Epithelial cell of prostate (primary cell): ENCODE results near the gene RHOF.

Source experiments
- DNase-seq: peaks from one replicate; pipeline ENCODE4 v3.0.0-alpha.2; 2011; ENCODE audit warnings: low read depth, low spot score
- H3K27ac ChIP-seq: fragments of 450-650 bp; 2 replicates; pipeline ENCODE4 v1.5.1; 2017; ENCODE audit warnings: mild to moderate bottlenecking

RHOF gene

DNA sequence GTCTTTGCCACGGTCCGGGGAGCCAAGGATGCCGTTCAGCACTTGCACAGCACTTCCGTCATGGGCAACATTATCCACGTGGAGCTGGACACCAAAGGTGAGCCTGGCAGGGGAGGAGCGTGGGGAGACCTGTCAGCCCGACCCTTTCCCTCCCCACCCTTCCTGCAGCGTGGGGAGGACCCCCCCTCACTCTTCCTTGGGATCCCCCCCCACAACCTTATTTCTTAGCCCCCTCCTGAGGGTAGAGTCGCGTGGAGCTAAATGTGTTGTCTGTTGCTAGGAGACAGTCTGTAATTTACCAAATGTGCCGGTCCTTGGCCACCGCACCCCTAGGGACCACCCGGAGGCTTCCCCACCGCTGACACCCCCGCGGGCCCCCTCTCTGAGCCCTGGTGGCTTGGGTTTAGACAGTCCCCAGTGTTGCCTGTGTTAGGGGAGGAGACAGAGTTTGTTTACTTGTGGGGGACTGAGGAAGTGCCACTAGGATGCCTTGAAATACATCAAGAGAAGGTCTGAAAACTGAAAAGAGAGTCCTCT is 12.6 kb upstream of the RHOF start:
- peak overlapping the region; percentile 100 for H3K27ac ChIP-seq
- no peak for DNase-seq

DNA sequence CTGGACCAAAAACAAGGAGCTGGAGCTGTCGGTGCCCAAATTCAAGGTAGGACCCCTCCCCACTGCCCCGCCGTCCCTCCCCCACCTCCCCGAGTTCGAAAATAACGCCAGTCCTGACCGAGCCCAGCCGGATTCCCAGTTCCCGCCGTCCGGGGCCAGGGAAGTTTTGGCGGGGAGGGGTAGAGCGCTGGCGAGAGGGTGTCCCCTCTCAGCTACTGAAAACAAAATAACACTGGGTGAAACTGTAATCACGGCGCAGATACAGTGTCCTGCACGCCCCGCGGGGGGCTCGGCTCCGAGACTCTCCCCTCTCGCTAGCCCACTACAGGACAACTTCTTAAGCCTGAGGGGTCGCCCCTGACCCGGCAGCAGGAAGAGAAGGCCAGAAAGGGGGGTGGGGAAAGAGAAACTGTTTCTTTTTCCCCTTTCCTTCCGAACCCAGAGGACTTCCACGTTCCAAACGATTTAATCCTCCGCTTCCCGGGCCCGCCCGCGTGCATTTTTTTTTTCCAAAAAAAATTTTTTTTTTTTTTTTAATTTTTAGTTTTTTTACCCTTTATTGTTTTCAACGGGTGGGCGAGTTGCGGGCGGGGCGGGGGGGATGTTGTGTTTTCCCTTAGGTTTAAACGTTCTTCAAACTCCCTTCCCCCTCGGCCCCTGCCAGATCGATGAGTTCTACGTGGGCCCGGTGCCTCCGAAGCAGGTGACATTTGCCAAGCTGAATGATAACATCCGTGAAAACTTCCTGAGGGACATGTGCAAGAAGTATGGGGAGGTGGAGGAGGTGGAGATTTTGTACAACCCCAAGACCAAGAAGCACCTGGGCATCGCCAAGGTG is 11.9 kb upstream of the RHOF start:
- DNase-seq = no peak
- H3K27ac ChIP-seq = peak overlapping the region; percentile 100

GRCh38 chr12:121804417-121805111 is 11.1 kb upstream of the RHOF start:
- H3K27ac ChIP-seq = peak overlapping the region; percentile 100
- no peak for DNase-seq

- peak within 1 kb of the TSS; percentile 100 for H3K27ac ChIP-seq
- no peak for DNase-seq
These were observed 10.5 kb upstream of the RHOF start, which contains the start of gene SETD1B for GRCh38 chr12:121803861-121804416. TSS of gene SETD1B (plus strand) at chr12:121804009. CDS start at chr12:121804738, 729 bp downstream.

- peak overlapping the region; percentile 100 for H3K27ac ChIP-seq
- DNase-seq = peak; percentile 75
These were observed 9.6 kb upstream of the RHOF start for GRCh38 chr12:121802843-121803698.

GRCh38 chr12:121802485-121802842 is 9.0 kb upstream of the RHOF start:
- no peak for DNase-seq
- H3K27ac ChIP-seq = peak overlapping the region; percentile 100

DNA sequence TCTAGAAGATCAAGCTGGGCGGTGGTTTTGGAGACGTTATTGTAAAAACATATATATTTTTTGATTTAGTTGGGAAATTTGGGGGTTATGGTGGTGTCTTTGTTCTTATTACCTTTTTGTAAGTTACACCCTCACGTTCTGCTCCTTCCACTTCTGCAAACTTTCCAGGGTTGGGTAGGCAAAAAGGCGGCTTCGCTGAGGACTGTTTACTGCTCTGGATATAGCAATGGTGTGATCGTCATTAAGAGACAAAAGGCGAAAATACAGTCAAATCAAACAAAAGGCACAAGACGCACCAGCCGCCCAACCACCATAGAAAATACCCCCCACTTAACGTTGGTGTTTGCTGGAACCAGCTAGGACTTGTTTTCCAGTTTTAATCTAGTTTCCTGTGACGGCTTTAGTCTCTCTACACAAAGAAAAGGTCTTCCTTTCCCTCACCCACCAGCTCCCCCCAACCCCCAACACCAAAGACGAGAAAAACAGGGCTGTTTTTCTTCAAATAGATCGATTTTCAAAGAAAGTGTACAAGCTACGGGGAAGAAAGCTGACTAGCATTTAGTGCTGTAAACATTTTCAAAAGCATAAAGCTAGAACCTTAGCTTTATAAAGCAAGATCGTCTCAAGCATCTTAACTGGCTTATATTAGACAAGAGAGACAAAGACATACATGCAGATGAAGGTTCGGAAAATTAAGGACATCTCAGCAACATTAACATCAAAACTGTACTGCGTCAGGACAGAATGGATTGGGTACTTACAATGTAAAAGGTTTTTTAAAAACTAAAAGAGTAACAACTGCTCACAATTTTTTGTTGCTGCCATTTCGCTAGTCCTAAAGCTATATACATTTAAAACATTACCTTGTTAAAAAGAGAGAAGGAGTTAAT is 8.4 kb upstream of the RHOF start:
- no peak for DNase-seq
- H3K27ac ChIP-seq = peak overlapping the region; percentile 100

GRCh38 chr12:121800694-121801594 is 7.5 kb upstream of the RHOF start:
- H3K27ac ChIP-seq = peak overlapping the region; percentile 100
- no peak for DNase-seq

- H3K27ac ChIP-seq = peak overlapping the region; percentile 100
- DNase-seq = no peak
These were observed 6.6 kb upstream of the RHOF start for GRCh38 chr12:121799842-121800693.

- DNase-seq = peak; percentile 70
- peak overlapping the region; percentile 100 for H3K27ac ChIP-seq
These were observed 5.8 kb upstream of the RHOF start for GRCh38 chr12:121799156-121799841.

DNA sequence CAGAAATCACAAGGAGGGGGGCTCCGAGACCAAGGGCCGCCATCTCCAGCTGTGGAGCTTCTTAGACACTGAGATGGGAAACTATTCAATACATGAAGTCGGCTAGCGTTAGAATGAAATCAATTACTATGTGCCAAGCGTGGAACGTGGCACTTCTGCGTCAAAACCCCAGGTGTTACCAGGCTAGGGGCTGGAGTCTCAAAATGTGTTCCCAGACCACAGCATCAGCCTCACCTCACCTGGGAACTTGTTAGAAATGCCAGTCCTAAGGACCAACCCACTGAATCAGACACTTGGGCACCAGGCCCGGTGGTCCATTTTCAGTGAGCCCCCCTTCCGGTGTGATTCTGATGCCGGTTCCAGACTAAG is 5.3 kb upstream of the RHOF start:
- peak overlapping the region; percentile 100 for H3K27ac ChIP-seq
- DNase-seq = no peak

DNA sequence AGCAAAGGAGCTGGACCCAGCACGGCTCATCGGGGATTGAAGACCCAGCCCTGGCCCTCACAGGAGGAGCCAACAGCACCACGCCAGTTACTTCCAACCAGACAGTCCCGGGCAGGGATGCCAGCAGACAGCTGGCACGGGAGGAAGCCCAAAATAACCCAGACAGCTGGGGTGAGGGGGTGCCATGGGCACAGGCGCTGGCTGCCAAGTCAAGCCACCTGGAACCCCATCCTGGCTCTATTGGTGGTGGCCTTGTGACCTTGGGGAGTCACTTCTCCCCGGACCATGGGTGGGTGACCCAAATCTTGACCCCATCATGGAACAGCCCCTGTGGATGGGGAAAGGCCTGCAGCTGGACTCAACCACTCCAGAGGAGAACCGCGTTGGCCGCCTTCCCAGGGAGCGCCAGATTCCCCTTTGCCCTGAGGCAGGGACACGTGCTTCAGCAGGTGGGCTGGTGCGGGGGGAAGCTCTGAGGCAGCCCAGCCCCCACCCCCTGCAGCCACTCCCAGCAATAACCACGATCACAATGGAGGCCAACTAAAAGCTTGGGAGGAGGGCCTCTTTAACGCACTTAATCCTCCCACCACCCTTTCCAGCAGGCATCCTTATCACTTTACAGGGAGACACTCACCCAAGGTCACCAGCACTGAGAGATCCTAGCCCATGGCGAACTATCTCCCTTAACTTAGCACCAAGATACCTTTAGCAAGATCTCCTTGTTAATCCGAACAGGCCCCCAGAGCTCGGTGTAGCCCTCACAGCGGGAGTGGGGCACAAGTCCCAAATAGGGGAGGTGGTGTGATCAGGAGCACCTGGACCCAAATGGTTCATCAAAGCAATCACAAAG is 4.7 kb upstream of the RHOF start:
- DNase-seq = no peak

DNA sequence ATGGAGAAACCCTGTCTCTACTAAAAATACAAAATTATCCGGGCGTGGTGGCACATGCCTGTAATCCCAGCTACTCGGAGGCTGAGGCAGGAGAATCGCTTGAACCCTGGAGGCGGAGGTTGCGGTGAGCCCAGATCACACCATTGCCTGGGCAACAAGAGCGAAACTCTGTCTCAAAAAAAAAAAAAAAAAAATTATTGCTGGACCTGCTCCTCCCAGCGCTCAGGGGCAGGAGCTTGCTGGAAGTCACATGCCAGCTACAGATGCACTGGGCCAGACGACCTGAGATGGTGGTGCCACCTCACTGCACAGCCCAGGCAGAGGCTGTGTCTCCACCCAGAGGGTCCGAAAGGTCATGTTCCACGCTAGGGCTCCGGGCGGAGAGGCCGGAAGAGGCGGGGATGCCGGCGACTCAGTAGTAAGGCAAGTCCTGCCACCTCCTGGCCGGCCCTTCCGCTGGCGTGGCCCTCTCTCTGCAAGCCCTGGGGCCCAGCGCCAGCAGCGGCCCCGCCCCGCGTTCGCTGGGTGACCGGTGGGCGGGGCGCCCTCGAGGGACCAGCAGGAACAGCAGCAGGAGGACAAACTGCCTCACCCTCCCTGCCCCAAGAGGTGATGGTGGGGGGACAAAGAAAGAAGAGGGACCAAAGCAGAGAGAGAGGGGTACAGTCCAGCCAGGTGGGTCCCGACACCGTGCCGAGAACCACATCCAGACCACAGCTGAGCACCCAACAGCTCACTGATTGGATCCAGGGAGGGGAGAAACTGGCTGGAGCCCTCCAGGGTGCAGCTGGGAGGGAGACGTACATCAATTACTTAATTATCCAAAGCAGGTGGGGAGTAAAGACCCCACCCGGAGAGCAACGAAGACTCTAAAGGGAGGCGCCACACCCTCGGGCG is 3.6 kb upstream of the RHOF start:
- H3K27ac ChIP-seq = peak overlapping the region; percentile 100
- DNase-seq = no peak

More for the DNA sequence above, 4.7 kb upstream of the RHOF start:
- H3K27ac ChIP-seq = peak overlapping the region; percentile 100

DNA sequence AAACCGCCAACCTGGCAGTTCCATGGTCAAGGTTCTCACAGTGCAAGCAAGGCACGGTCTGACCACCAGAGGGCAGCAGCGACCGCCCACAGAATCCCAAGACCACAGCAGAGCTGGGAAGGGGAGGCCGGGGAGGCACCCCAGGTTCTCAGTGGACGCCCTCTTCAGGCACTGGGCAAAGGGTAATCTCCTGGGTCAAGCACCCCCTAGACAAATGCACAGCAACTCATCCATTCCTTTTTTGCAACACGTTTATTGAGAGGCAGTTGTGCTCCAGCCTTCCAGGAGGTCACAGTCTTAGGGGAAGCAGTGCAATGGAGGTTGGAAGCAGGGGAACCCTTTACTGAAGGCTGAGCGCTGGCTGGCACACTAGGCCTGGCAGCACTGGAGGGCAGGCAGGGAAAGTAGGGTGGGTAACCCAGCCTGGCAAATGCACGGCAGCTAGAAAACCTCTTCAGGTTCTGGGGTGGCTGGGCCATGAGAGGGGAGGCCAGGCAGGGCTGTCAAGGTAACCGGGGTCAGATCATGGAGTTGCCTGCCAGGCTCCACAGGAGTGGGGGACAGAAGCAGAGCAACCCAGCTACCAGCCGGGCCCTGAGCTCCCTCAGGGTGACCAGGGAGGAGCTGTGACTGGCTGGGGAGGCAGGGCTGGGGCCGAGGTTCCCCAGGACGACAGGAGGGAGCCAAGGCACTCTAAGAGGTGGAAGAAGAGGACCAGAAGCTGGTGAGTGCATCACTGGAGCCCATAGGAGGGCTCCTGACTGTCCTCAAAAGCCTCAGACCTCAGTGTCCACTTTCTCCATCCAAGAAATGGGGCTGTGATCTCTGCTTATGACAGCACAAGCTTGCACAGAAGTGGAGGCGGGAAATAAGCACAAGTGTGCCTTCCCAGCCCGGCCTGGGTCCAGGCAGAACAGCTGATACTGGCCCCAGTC is 1.8 kb upstream of the RHOF start:
- H3K27ac ChIP-seq = peak overlapping the region; percentile 100
- no peak for DNase-seq
